GM04503 (cell line): ENCODE results near the gene PTPRH.

ENCODE experiments used
- DNase-seq: peaks from one replicate; pipeline ENCODE4 v3.0.0-alpha.2; 2012; ENCODE audit warnings: low read depth

PTPRH gene

DNA sequence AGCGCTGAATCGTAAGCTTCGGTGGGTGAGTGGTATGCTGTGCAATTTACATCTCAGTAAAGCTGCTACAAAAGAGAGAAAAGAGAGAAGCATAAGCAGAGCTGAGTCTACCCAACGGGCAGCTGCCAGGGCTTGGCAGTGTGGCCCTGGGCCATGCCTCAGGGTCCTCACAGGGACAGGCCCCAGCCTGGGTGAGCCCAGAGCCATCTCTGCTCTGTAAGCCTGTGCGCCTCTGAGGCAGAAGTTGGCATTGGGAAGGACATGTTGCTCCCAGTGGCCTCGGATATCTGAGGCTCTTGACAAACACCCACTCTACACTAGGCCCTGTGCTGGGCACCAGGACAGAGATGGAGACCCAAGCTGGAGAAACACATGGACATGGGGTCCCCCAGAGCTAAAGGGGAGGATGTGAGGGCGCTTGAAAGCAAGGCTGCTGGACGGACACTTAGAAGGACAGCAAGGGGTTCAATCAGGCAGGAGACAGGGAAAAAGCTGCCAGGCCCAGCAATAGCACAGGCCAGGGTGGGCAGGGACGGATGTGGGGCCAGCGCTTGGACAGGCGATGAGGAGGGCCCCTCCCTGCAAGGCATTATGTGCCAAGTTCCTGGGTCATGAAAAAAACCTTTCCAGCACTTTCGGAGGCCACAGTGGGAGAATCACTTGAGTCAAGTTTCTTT is 34.8 kb upstream of the PTPRH start:
- DNase-seq: no peak

DNA sequence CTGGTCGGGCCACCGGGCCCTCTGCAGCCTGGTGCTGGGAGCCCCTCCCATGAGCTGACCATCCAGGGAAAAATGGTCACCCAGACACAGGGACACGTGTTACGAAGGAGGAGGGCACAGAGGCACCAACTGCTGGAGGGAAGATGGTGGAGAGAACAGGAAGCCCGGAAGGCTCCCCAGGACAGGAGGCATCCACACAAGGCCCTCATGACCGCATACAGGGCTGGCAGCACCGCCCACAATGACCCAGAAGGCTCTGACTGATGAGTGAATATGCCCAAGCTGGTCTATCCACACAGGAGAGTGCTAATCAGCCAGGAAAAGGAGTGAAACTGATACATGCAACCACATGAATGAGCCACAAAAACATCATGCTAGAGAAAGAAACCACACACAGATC is 33.2 kb upstream of the PTPRH start:
- DNase-seq: no peak

DNA sequence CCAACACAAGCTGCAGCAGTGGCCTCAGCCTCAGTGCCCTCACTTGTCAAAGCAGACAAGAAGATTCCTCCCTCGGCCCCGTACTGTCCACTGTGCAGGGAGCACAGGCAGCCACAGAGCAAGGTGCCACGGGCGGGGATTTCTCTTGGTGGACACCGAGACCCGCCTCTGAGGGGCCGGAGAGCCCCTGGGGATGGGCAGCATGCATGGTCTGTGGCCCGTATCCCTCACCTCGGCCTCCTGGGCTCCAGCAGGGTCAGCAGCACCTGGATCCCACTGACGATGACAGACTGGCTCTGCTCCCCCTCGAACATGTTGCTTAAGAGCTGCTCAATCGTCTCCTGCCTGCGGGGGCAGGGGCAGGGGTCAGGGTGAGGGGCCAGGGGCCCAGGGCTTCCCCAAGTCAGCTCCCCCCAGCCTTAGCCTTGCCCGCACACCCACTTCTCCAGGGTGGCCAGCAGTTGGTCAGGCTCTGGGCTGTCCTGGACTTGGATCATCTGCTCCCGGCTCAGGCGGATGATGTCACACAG is 32.7 kb upstream of the PTPRH start:
- DNase-seq: no peak

- DNase-seq: no peak
These were observed 32.0 kb upstream of the PTPRH start for GRCh38 chr19:55241143-55241934.

GRCh38 chr19:55240713-55241020 is 31.4 kb upstream of the PTPRH start:
- no peak for DNase-seq

- DNase-seq: no peak
These were observed 29.7 kb upstream of the PTPRH start for GRCh38 chr19:55239004-55239403.

- DNase-seq: no peak
These were observed 28.7 kb upstream of the PTPRH start for GRCh38 chr19:55238030-55238429.

DNA sequence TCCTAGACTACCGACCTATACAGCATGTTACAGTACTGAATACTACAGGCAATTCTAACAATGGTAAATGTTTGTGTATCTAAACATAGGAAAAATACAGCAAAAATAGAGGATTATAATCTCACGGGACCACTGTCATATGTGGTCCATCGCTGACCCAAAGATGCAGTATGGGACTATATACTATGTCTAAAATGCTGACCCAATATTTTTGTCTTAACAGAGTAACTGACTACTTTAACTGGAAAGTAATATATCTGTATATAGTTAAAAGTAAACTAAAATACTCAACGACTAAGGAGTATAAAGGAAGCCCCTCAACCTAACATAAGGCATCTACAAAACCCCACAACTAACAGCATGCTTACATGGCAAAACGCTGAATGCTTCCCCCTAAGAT is 23.7 kb upstream of the PTPRH start:
- no peak for DNase-seq

GRCh38 chr19:55232286-55232602 is 22.9 kb upstream of the PTPRH start:
- no peak for DNase-seq

DNA sequence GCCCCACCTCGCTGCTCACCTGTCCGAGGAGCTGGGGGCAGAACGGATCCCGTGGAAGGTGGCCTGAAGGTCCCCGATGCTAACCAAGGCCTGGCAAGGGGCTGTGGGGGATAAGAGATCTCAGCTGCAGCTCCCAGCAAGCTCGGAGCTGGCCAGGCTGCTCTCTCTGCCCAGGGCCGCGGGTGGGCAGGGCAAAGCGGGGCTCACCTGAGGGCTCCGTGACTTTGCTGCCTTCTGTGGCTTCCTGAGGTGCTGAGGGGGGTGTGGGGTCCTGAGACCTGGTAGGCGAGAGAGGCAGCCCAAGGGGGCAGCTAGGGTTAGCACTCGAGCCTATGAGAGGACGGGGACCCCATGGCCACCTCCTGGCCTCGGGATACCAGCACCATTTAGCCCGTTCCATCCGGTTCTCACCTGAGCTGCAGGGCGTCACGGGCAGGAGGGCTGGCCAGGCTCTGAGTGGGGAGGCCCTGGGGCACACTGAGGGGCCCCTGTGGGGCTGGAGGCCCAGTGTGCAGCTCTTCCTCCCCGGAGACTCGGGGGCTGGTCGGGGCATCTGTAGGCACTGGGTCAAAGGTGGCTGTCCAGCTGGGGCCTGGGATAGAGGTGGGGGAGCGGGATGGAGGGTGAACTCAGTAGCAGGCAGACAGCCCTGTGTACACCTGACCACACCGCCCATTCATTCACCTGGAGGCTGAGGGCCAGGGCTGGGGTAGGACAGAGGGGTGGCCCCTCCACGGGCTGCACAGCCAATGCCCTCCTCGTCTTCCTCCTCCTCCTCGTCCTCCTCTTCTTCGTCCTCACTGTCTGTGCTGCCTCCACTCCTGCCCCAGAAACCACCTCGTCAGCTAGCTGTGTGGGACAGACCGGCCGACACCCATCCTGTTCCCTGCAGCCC is 22.3 kb upstream of the PTPRH start:
- no peak for DNase-seq

DNA sequence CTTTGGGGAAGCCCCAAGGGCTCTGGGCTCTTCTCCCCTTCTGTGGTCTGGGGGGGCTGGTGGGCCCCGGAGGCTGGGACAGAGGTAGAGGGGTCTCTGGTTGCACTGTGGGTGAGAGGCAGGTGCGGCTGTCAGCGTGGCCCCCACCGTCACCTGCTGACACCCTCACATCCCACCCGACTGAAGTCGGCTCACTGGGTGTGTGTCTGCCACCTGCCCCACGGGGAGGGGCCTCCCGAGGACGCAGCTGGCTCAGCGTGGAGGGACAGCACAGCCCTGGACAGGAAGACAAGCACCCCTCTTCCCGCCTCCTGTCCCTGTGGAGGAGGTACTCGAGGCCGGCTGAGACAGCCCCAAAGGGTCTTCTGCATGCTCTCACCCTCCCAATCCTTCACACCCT is 21.5 kb upstream of the PTPRH start:
- DNase-seq: no peak

- DNase-seq: no peak
These were observed 21.0 kb upstream of the PTPRH start for GRCh38 chr19:55230329-55230728.

DNA sequence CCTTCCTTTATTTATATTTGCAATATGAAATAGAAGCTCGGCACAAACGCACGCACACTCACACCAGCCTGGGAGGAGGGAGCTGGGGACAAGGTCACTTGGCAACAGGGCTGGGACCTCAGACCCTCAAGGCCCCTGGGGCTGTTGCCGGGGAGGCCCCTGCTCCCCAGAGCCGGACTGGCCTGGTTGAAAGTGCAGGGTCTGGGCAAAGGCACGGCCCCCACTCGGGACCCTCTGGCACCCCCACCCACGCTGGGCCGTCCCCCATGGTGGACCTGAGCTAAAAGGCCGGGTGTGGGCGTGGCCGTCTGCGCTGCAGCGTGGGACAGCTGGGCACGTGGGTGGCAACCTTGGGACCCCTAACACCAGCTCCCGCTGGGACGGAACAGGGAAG is 20.5 kb upstream of the PTPRH start:
- DNase-seq: no peak

- DNase-seq: no peak
These were observed 20.0 kb upstream of the PTPRH start for GRCh38 chr19:55229145-55229788.

DNA sequence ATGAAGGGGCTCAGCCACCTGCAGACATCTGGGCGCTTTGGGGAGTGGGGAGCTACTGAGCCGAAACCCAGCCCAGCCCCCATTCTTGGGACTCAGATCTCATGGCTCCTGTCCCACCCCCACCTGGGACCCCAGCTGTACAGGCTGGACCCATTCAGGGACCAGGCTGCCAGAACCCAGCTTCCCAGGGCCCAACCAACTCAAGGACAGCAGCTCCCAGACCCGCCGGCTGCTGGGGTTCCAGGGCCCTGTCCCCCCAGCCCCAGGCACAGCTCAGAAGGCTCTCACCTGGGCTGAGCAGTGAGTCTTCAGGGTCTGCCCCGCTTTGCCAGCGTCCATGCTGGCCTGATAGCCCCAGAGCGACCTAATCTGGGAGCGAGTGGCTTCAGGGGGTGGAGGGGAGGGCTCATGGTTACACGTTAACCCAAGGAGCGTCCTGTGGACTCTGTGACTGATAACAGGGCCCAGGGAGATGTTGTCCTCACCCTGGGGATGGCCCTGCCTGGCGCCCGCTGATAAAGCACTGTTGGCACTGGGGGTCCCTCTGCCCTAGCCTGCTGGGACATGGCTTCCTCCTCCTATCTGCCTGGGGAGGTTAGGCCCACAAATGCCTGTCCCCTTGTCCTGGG is 19.2 kb upstream of the PTPRH start, which contains the start of gene TMEM86B:
TSS of gene TMEM86B (minus strand) at position 361 of the 629 bp plus-strand sequence. CDS start at position 339, 22 bp downstream.
- no peak for DNase-seq

DNA sequence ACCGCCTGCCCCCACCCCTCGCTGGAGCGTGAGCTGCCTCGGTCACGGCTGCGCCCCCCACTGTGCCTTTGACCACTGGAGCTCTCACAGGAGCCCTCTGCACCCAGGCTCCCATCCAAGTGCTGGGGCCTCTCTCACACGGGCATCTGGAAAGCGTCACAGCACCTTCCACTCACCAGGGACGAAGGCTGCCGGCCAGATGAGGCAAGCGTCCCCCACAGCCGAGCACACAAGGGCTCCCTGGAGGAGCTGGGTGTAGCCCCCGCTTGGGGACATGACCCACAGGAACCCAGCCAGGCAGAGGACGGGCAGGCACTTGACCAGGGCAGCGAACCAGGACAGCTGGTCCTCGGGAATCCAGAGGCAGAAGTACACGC is 18.7 kb upstream of the PTPRH start:
- no peak for DNase-seq

DNA sequence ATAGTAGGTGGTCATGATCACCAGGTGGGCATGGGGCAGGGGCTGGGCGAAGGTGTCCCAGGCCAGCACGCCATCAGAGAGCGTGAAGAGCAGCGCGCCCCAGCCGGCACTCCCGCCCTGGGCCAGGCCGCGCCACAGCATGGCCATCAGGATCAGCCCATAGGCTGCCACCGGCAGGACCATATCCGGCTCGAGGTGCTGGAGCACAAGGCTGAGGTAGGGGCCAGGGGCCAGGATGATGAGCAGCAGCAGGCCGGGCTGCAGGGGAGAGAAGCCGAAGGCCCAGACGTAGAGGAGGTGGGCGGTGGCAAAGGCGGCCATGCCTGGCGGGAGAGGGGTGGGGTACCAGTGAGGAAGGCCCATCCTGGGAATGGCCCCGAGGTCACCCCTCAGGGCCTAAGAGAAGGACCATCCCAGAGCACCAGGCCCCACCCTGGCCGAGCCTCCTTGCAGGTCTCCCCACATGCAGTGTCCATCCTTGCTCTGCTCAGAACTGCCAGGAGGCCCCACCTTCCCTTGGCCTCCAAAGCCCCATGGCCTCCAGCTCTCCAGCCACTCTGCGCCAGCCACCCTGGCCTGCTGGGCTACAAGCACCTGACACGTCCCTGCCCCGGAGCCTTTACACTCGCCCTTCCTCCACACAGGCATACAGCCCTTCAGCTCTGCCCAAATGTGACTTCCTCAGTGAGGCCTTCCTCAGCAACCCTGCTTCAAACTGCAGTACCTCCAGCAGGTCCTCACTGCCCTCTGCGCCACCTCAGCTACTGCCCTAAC is 18.1 kb upstream of the PTPRH start:
- DNase-seq: no peak

GRCh38 chr19:55226788-55227187 is 17.5 kb upstream of the PTPRH start:
- DNase-seq: no peak

DNA sequence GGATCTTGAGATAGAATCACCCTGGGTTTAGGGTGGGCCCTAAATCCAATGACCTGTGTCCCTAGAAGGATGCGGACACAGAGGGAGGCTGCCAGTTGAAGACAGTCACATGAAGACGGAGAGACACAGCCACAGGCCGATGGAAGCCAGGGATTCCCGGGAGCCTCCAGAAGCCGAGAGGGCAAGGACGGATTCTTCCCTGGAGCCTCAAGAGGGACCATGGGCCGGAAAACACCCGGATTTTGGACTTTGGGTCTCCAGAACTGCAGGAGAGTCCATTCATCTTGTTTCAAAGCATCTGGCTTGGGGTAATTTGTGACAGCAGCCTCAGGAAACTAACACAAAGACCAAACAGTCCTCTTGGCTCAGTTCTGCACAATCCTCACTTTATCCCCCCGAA is 17.0 kb upstream of the PTPRH start:
- DNase-seq: no peak

DNA sequence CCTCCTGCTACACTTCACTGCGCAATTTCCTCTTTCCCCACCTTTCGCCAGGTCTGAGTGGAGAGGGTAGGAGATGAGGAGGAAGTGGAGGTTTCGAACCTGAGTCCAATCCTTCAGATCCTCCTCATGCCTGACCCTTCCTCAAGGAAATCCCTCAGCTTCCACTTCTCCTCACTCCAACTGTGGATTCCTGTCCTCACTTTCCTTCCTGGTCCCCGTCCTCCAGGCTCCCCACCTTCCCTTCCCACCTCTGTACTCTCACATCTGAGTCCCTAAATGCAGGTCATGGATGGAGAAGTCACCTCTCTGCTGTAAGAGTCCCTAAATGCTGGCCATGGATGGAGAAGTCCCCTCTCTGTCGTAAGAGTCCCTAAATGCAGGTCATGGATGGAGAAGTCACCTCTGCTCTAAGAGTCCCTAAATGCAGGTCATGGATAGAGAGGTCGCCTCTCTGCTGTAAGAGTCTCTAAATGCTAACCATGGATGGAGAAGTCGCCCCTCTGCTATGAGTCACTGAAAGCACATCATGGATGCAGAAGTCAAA is 16.2 kb upstream of the PTPRH start:
- DNase-seq: no peak
